ENCODE measurements around the gene CCL27. TPM values are rescaled to one million over a fixed set of nuclear protein-coding genes. Genes with fewer than 3 reads are reported as not detected.

CCL27 gene
- total and polyA plus RNA-seq, 2 of the 8 experiments (the other 6 are each of a cell fraction or from before 2014, with no cell fraction given) = 0.42 TPM; not detected in 1

- no peak for TF ChIP-seq SUZ12 (IDR thresholded peaks at IDR 0.05; ENCODE audit: low read length)
- no peak for TF ChIP-seq CBX8 (IDR thresholded peaks at IDR 0.05; ENCODE audit: borderline replicate concordance, low read depth, low read length)
- TF ChIP-seq MAFK (IDR thresholded peaks at IDR 0.05; ENCODE audit: low read depth, low read length) = no peak
- no peak; the same call in 1 of the 2 replicates for TF ChIP-seq GABPA (IDR thresholded peaks at IDR 0.05; ENCODE audit: borderline replicate concordance, insufficient read depth, low read length)
- no peak for TF ChIP-seq POLR2A (IDR thresholded peaks at IDR 0.05; ENCODE audit: control extremely low read depth in 1 of 2, low read depth in 2 of 2, low read length in 2 of 2)
- no peak for TF ChIP-seq SAP30 (IDR thresholded peaks at IDR 0.05; ENCODE audit: insufficient read depth, insufficient replicate concordance, low read length)
- TF ChIP-seq HDAC6 (IDR thresholded peaks at IDR 0.05; ENCODE audit: low read depth, low read length) = no peak
- TF ChIP-seq TCF12 (IDR thresholded peaks at IDR 0.05; ENCODE audit: low read depth, low read length) = no peak
- no peak for TF ChIP-seq CREB1 (IDR thresholded peaks at IDR 0.05)
- no peak for TF ChIP-seq POU5F1 (IDR thresholded peaks at IDR 0.05; ENCODE audit: low read depth, low read length)
- no peak for TF ChIP-seq BRCA1 (IDR thresholded peaks at IDR 0.05; ENCODE audit: low read depth, low read length)
- no peak for TF ChIP-seq TEAD4 (IDR thresholded peaks at IDR 0.05; ENCODE audit: low read depth, low read length)
- 0 out of 2 replicates have a peak, but pooled peaks have one; percentile 23 for TF ChIP-seq KDM5A (IDR thresholded peaks at IDR 0.05; ENCODE audit: low read length)
- TF ChIP-seq KDM4A (IDR thresholded peaks at IDR 0.05; ENCODE audit: low read depth, low read length, severe bottlenecking) = no peak
- no peak for TF ChIP-seq ASH2L (IDR thresholded peaks at IDR 0.05; ENCODE audit: low read length)
- TF ChIP-seq SP1 (IDR thresholded peaks at IDR 0.05; ENCODE audit: low read depth, low read length) = no peak
- no peak for TF ChIP-seq KDM1A (IDR thresholded peaks at IDR 0.05; ENCODE audit: borderline replicate concordance, low read length)
- no peak for TF ChIP-seq GTF2F1 (IDR thresholded peaks at IDR 0.05; ENCODE audit: borderline replicate concordance, low read depth, low read length)
- TF ChIP-seq FOSL1 (IDR thresholded peaks at IDR 0.05; ENCODE audit: insufficient read depth, low read depth, low read length) = no peak
- no peak for TF ChIP-seq SRF (IDR thresholded peaks at IDR 0.05; ENCODE audit: low read depth, low read length)
These were observed 12.7 kb upstream of the CCL27 start (continued) for GRCh38 chr9:34675048-34675714.

Data from H1 (cell line).